IMR-90 (cell line): ENCODE data around the gene RABGEF1. TPM values are rescaled to one million over a fixed set of nuclear protein-coding genes. Genes with fewer than 3 reads are reported as not detected.
"Not testable (repeated sequence)": the region's sequence is repeated elsewhere in the genome, so short reads cannot be mapped to it uniquely, and the experiment has no call there.

Experiments used
- ATAC-seq: fragments of 200-7000 bp; cut with Tn5 transposase; 2 replicates; pipeline ENCODE4 v1.9.1; 2020; ENCODE audit warnings: low read depth, mild to moderate bottlenecking, moderate library complexity
- BruUV-seq: library from RNA; stranded (reverse); fragments of 400-500 nt; replicated peaks from 2 replicates; lab custom pipeline; 2021; lab: Mats Ljungman, UMichigan
- CTCF ChIA-PET: fragments of 300-600 bp; formaldehyde crosslinking; extraction: SDS; loops from one replicate; lab custom pipeline; 2021; ENCODE audit warnings: antibody characterized with exemption; lab: Yijun Ruan, JAX
- POLR2A ChIA-PET: fragments of 300-600 bp; sonication (Branson Sonifier 250); formaldehyde crosslinking; loops from one replicate; lab custom pipeline; 2022; ENCODE audit warnings: antibody characterized with exemption; ENCODE audit not compliant: unreplicated experiment; lab: Charles Lee
- DNase-seq: peaks from one replicate; pipeline ENCODE4 v3.0.0; 2013
- H2AFZ ChIP-seq: replicated peaks from 2 replicates; pipeline ENCODE3; 2013; ENCODE audit warnings: low read length, mild to moderate bottlenecking; ENCODE audit not compliant: poor library complexity
- H2AK5ac ChIP-seq: 2 replicates; pipeline ENCODE4 v1.6.1; 2013; ENCODE audit warnings: low read depth, low read length, inconsistent platforms
- H2AK9ac ChIP-seq: replicated peaks from 2 replicates; pipeline ENCODE3; 2013; ENCODE audit warnings: mild to moderate bottlenecking, low read depth, low read length, moderate library complexity; ENCODE audit not compliant: poor library complexity
- H2BK120ac ChIP-seq: 2 replicates; pipeline ENCODE4 v1.6.1; 2013; ENCODE audit warnings: low read depth, low read length, inconsistent platforms
- H2BK15ac ChIP-seq: 3 replicates; pipeline ENCODE4 v1.6.1; 2013; ENCODE audit warnings: low read depth, low read length, inconsistent platforms
- H2BK20ac ChIP-seq: 2 replicates; pipeline ENCODE4 v1.6.1; 2013; ENCODE audit warnings: low read depth, mild to moderate bottlenecking, inconsistent platforms, low read length, moderate library complexity
- H2BK5ac ChIP-seq: 2 replicates; pipeline ENCODE4 v1.6.1; 2013; ENCODE audit warnings: mild to moderate bottlenecking, low read depth, low read length, inconsistent platforms; ENCODE audit not compliant: poor library complexity, severe bottlenecking
- H3K14ac ChIP-seq: replicated peaks from 2 replicates; pipeline ENCODE4 v1.6.1; 2013; ENCODE audit warnings: low read depth, low read length, inconsistent platforms
- H3K18ac ChIP-seq: 2 replicates; pipeline ENCODE4 v1.6.1; 2013; ENCODE audit warnings: low read depth, low read length, control low read depth
- H3K23ac ChIP-seq: 2 replicates; pipeline ENCODE4 v1.6.1; 2013; ENCODE audit warnings: low read depth, low read length, inconsistent platforms
- H3K27ac ChIP-seq: 2 replicates; pipeline ENCODE4 v1.5.1; 2013; ENCODE audit warnings: mild to moderate bottlenecking, control low read depth, low read length; ENCODE audit not compliant: insufficient read depth
- H3K27me3 ChIP-seq: 2 replicates; pipeline ENCODE4 v1.6.1; 2013; ENCODE audit warnings: low read length; ENCODE audit not compliant: control insufficient read depth, insufficient read depth
- H3K36me3 ChIP-seq: 2 replicates; pipeline ENCODE4 v1.6.1; 2013; ENCODE audit warnings: low read length, mixed read lengths; ENCODE audit not compliant: control insufficient read depth, insufficient read depth
- H3K4ac ChIP-seq: 2 replicates; pipeline ENCODE4 v1.6.1; 2013; ENCODE audit warnings: low read depth, low read length, inconsistent platforms
- H3K4me1 ChIP-seq: 2 replicates; pipeline ENCODE4 v1.6.1; 2013; ENCODE audit warnings: low read length, mixed read lengths; ENCODE audit not compliant: control insufficient read depth, insufficient read depth
- H3K4me2 ChIP-seq: 2 replicates; pipeline ENCODE4 v1.6.1; 2013; ENCODE audit warnings: low read depth, mild to moderate bottlenecking, control low read depth, low read length, moderate library complexity
- H3K4me3 ChIP-seq: 2 replicates; pipeline ENCODE4 v1.5.1; 2013; ENCODE audit warnings: low read depth, mild to moderate bottlenecking, control low read depth, low read length, moderate library complexity; ENCODE audit not compliant: insufficient read depth
- H3K56ac ChIP-seq: 2 replicates; pipeline ENCODE4 v1.6.1; 2013; ENCODE audit warnings: low read length, inconsistent platforms; ENCODE audit not compliant: insufficient read depth; ENCODE audit errors: extremely low read depth
- H3K79me1 ChIP-seq, 2 experiments: 2 replicates each; pipeline ENCODE4 v1.6.1; 2013; ENCODE audit warnings: low read length in 2 of 2, inconsistent platforms in 1 of 2, low read depth in 1 of 2
- H3K9ac ChIP-seq: 2 replicates; pipeline ENCODE4 v1.6.1; 2013; ENCODE audit warnings: low read depth, low read length, control low read depth
- H3K9me1 ChIP-seq: 2 replicates; pipeline ENCODE4 v1.6.1; 2013; ENCODE audit warnings: low read length, inconsistent platforms; ENCODE audit not compliant: insufficient read depth
- H3K9me3 ChIP-seq: 2 replicates; pipeline ENCODE4 v1.6.1; 2013; ENCODE audit warnings: low read length; ENCODE audit not compliant: control insufficient read depth, insufficient read depth
- H4K20me1 ChIP-seq: 2 replicates; pipeline ENCODE4 v1.6.1; 2013; ENCODE audit warnings: low read length, inconsistent platforms; ENCODE audit not compliant: insufficient read depth
- H4K5ac ChIP-seq: 2 replicates; pipeline ENCODE4 v1.6.1; 2013; ENCODE audit warnings: mild to moderate bottlenecking, low read depth, low read length, control low read depth
- H4K8ac ChIP-seq, 2 experiments: 2 replicates each; pipeline ENCODE4 v1.6.1; 2013; ENCODE audit warnings: low read depth in 2 of 2, low read length in 2 of 2, control low read depth in 1 of 2, inconsistent platforms in 1 of 2
- H4K91ac ChIP-seq: 2 replicates; pipeline ENCODE4 v1.6.1; 2013; ENCODE audit warnings: low read depth, low read length, inconsistent platforms; ENCODE audit not compliant: insufficient read depth
- CTCF ChIP-seq: conservative IDR thresholded peaks from 2 replicates; pipeline ENCODE4 v1.5.1; 2012; ENCODE audit warnings: mild to moderate bottlenecking, low read depth, low read length, improper control_type of control experiment
- RAD21 ChIP-seq: IDR thresholded peaks from 2 replicates; pipeline ENCODE4 v1.6.1; 2012; ENCODE audit warnings: low read length, improper control_type of control experiment
- WGBS, 2 experiments: methylation state at CpG; one replicate each; pipeline versions ENCODE4 v1.1.5 to v1.1.7; 2013; ENCODE audit warnings: missing lambda C conversion rate in 2 of 2; ENCODE audit not compliant: insufficient read length in 1 of 2; ENCODE audit errors: extremely low coverage in 2 of 2; 5-methylcytosine and 5-hydroxymethylcytosine counted together
- dilution Hi-C: fragments of 300-500 bp; cut with HindIII; formaldehyde crosslinking; loops from one replicate; pipeline ENCODE4 v1.14.3; 2018; ENCODE audit warnings: low sequenced_read_pairs; ENCODE audit not compliant: unreplicated experiment
- in situ Hi-C: fragments of 300-500 bp; cut with MboI; formaldehyde crosslinking; loops from 3 replicates; pipeline ENCODE4 v1.14.3; 2019; ENCODE audit warnings: low sequenced_read_pairs, inconsistent platforms, mixed read lengths
- intact Hi-C: fragments of 100-400 bp; cut with micrococcal nuclease; formaldehyde crosslinking; loops from 2 replicates; pipeline ENCODE4 v1.10.0; 2022
- polyA plus RNA-seq, 3 experiments: library from polyadenylated mRNA; depleted of rRNA; stranded (reverse); fragments of >200 nt; gene quantifications; 2 replicates each; pipeline ENCODE4 v1.2.3, GENCODE V29; 2012; ENCODE audit warnings: low replicate concordance in 1 of 3
- total RNA-seq: library from RNA; depleted of rRNA; stranded (reverse); fragments of >200 nt; gene quantifications from 2 replicates; pipeline ENCODE4 v1.2.3, GENCODE V29; 2012

Gene RABGEF1
- total and polyA plus RNA-seq, 2 of the 4 experiments (the other 2 are of a cell fraction), result 34.9 to 56.6 TPM

GRCh38 chr7:66825538-66825937 is 85.0 kb downstream of the RABGEF1 start:
- H4K20me1 ChIP-seq, H3K27ac ChIP-seq, dilution Hi-C loops, CTCF ChIA-PET, H3K18ac ChIP-seq, H3K4ac ChIP-seq, H3K36me3 ChIP-seq, H3K9me3 ChIP-seq, H3K4me2 ChIP-seq, H2BK15ac ChIP-seq, H2BK120ac ChIP-seq, H3K79me1 ChIP-seq, H3K9me1 ChIP-seq, H2BK20ac ChIP-seq, H3K14ac ChIP-seq, H3K9ac ChIP-seq, H2AK5ac ChIP-seq, H2AFZ ChIP-seq, H4K8ac ChIP-seq, POLR2A ChIA-PET, in situ Hi-C loops, BruUV-seq, H4K5ac ChIP-seq, H3K4me3 ChIP-seq, H3K27me3 ChIP-seq, H3K56ac ChIP-seq, H3K23ac ChIP-seq, H2AK9ac ChIP-seq, H4K91ac ChIP-seq, H2BK5ac ChIP-seq, H3K4me1 ChIP-seq: not testable (repeated sequence)
- TF ChIP-seq CTCF, result peak; percentile 30
- TF ChIP-seq RAD21, result peak; percentile 28; the same call in 1 of the 2 replicates
- intact Hi-C loops, result loop anchor here (5.0 kb wide), 1 partner anchor 172 kb away; the partner anchor contains the start of genes SBDS and TYW1
- peak; percentile 74 for ATAC-seq
- DNase-seq, result peak; percentile 36
- no CpG with 5 or more reads among the region's 2 CpGs for WGBS, 2 experiments
